ENCODE data around the gene LAD1.

GRCh38 chr1:201350884-201351283 is 48.2 kb downstream of the LAD1 start:
- TF ChIP-seq POLR2AphosphoS5 (IDR thresholded peaks at IDR 0.05; ENCODE audit: low read depth, low read length) (no peak), POLR2A (IDR thresholded peaks at IDR 0.05; ENCODE audit: low read depth, low read length) (no peak), TAF1 (IDR thresholded peaks at IDR 0.05; ENCODE audit: borderline replicate concordance, low read depth, low read length) (no peak)
